K562 (cell line): ENCODE measurements around the gene WASF2. TPM values are rescaled to one million over a fixed set of nuclear protein-coding genes. Genes with fewer than 3 reads are reported as not detected.

Experiments
- E2F8 ChIP-seq: fragments of 450-650 bp; IDR thresholded peaks from 2 replicates; pipeline ENCODE4 v1.7.1; 2018; ENCODE audit warnings: mild to moderate bottlenecking, low read depth; ENCODE audit not compliant: partially characterized antibody
- GABPA ChIP-seq: fragments of 200-800 bp; sonication (Bioruptor generic); conservative IDR thresholded peaks from 2 replicates; pipeline ENCODE4 v1.6.1; 2016; ENCODE audit warnings: low read depth, missing genetic modification characterization, missing compliant biosample characterization
- PML ChIP-seq: IDR thresholded peaks from 2 replicates; pipeline ENCODE4 v1.6.1; 2012; ENCODE audit warnings: low read length, inconsistent platforms
- THAP7 ChIP-seq: fragments of 250-450 bp; sonication (Bioruptor Pico); IDR thresholded peaks from 2 replicates; pipeline ENCODE4 v1.5.0; 2021
- ZNF668 ChIP-seq: fragments of 250-450 bp; sonication (Bioruptor Pico); IDR thresholded peaks from 2 replicates; pipeline ENCODE4 v1.8.0; 2022; ENCODE audit warnings: mild to moderate bottlenecking, inconsistent platforms
- polyA plus RNA-seq, 8 experiments: library from polyadenylated mRNA; depleted of rRNA in 4 of 8; stranded (reverse) in 5 of 8; unstranded in 3 of 8; fragments of >200 nt; fragmentation: Nextera tagmentation in 2 of 8; fragmentation: Illumina TruSeq in 1 of 8; extraction: Ambion mirVana in 2 of 8; extraction: Trizol in 1 of 8; gene quantifications; 2 replicates each; pipeline versions ENCODE4 v1.2.1 to v1.2.3, GENCODE V29; 2011 to 2014; ENCODE audit warnings: inconsistent platforms in 1 of 8, missing spikeins in 1 of 8
- total RNA-seq, 7 experiments: library from RNA; depleted of rRNA in 6 of 7; stranded (reverse); fragments of >200 nt in 6 of 7; fragmentation: Illumina TruSeq in 2 of 7; extraction: Trizol in 2 of 7; gene quantifications; 2 replicates each; pipeline versions ENCODE4 v1.2.1 to v1.2.3, GENCODE V29; 2011 to 2021; ENCODE audit warnings: low replicate concordance in 1 of 7
- TF ChIP-seq, protein P1 (sequence below), 2 experiments: fragments of 450-650 bp in 1 of 2; sonication (generic) in 1 of 2; formaldehyde crosslinking in 1 of 2; IDR thresholded peaks; 2 replicates each; pipeline versions ENCODE4 v1.7.1 to v1.9.0; 2016 to 2022; ENCODE audit warnings: inconsistent platforms in 1 of 2, mild to moderate bottlenecking in 1 of 2, missing genetic modification reagents in 1 of 2
- TF ChIP-seq, protein P2 (sequence below): sonication (generic); formaldehyde crosslinking; IDR thresholded peaks from 2 replicates; pipeline ENCODE4 v1.8.1; 2023; ENCODE audit warnings: missing genetic modification reagents, mild to moderate bottlenecking, borderline replicate concordance

WASF2 gene
- total and polyA plus RNA-seq, 9 of the 15 experiments (the other 6 are each of a cell fraction or from before 2014, with no cell fraction given) = 8.2 to 163 (median 31.2) TPM

DNA sequence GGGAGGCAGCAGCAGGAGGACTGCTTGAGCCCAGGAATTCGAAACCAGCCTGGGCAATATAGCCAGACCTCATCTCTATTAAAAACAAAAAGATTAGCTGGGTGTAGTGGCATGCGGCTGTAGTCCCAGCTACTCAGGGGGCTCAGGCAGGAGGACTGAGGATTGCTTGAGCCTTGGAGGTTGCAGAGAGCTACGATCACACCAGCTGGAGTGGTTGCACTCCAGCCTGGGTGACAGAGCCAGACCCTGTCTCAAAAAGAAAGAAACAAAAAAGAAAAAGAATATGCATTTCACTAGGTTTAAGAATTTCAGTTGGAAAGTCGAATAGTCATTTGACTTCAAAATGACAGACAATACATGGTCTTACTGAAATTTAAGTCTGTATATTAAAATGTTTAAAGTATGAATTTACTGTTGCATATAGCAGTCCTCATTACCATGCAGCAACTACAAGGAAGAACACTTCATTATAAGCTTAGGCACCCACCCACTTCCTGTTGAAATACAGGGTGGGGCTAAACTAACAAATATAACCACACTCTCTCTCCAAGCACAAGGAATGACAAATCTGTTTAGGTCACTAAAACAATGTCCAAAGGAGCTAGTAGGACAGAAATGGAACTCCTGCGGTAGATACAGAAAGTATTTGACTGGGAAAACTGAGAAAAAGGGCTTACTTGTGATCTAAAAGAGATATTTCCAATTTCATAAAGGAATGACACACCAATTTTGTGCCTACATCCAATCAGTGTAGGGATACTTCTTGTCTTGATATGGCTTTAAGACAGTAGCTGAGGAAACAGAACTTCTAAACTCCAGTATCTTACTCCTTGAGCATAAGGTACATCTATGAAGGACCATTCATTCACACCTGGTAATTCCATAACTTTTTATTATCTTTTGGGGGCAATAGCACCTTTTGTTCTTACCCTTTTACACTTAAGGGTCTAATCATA lies 53.5 kb downstream of the WASF2 start (continued):
- TF ChIP-seq, protein P1, sequence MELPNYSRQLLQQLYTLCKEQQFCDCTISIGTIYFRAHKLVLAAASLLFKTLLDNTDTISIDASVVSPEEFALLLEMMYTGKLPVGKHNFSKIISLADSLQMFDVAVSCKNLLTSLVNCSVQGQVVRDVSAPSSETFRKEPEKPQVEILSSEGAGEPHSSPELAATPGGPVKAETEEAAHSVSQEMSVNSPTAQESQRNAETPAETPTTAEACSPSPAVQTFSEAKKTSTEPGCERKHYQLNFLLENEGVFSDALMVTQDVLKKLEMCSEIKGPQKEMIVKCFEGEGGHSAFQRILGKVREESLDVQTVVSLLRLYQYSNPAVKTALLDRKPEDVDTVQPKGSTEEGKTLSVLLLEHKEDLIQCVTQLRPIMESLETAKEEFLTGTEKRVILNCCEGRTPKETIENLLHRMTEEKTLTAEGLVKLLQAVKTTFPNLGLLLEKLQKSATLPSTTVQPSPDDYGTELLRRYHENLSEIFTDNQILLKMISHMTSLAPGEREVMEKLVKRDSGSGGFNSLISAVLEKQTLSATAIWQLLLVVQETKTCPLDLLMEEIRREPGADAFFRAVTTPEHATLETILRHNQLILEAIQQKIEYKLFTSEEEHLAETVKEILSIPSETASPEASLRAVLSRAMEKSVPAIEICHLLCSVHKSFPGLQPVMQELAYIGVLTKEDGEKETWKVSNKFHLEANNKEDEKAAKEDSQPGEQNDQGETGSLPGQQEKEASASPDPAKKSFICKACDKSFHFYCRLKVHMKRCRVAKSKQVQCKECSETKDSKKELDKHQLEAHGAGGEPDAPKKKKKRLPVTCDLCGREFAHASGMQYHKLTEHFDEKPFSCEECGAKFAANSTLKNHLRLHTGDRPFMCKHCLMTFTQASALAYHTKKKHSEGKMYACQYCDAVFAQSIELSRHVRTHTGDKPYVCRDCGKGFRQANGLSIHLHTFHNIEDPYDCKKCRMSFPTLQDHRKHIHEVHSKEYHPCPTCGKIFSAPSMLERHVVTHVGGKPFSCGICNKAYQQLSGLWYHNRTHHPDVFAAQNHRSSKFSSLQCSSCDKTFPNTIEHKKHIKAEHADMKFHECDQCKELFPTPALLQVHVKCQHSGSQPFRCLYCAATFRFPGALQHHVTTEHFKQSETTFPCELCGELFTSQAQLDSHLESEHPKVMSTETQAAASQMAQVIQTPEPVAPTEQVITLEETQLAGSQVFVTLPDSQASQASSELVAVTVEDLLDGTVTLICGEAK (IDR thresholded peaks at IDR 0.05) = no peak
- TF ChIP-seq, protein P1 (CRISPR knock-in tag; IDR thresholded peaks at IDR 0.05) = no peak
- TF ChIP-seq E2F8 (peak; percentile 5), PML (no peak), GABPA (tag) (peak; percentile 67), ZNF668 (CRISPR knock-in tag) (no peak), THAP7 (CRISPR knock-in tag) (no peak)
- TF ChIP-seq, protein P2, sequence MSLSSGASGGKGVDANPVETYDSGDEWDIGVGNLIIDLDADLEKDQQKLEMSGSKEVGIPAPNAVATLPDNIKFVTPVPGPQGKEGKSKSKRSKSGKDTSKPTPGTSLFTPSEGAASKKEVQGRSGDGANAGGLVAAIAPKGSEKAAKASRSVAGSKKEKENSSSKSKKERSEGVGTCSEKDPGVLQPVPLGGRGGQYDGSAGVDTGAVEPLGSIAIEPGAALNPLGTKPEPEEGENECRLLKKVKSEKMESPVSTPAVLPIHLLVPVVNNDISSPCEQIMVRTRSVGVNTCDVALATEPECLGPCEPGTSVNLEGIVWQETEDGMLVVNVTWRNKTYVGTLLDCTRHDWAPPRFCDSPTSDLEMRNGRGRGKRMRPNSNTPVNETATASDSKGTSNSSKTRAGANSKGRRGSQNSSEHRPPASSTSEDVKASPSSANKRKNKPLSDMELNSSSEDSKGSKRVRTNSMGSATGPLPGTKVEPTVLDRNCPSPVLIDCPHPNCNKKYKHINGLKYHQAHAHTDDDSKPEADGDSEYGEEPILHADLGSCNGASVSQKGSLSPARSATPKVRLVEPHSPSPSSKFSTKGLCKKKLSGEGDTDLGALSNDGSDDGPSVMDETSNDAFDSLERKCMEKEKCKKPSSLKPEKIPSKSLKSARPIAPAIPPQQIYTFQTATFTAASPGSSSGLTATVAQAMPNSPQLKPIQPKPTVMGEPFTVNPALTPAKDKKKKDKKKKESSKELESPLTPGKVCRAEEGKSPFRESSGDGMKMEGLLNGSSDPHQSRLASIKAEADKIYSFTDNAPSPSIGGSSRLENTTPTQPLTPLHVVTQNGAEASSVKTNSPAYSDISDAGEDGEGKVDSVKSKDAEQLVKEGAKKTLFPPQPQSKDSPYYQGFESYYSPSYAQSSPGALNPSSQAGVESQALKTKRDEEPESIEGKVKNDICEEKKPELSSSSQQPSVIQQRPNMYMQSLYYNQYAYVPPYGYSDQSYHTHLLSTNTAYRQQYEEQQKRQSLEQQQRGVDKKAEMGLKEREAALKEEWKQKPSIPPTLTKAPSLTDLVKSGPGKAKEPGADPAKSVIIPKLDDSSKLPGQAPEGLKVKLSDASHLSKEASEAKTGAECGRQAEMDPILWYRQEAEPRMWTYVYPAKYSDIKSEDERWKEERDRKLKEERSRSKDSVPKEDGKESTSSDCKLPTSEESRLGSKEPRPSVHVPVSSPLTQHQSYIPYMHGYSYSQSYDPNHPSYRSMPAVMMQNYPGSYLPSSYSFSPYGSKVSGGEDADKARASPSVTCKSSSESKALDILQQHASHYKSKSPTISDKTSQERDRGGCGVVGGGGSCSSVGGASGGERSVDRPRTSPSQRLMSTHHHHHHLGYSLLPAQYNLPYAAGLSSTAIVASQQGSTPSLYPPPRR (CRISPR knock-in tag) = no peak
